DMS79 (cell line): ENCODE results near the gene STK32C.
"Not testable (repeated sequence)": the region's sequence is repeated elsewhere in the genome, so short reads cannot be mapped to it uniquely, and the experiment has no call there.

Source experiments
- DNase-seq: peaks from one replicate; lab custom pipeline; 2025; lab: John Stamatoyannopoulos, UW

Gene STK32C

GRCh38 chr10:132230557-132231210, 77.1 kb downstream of the STK32C start:
- no peak for DNase-seq

DNA sequence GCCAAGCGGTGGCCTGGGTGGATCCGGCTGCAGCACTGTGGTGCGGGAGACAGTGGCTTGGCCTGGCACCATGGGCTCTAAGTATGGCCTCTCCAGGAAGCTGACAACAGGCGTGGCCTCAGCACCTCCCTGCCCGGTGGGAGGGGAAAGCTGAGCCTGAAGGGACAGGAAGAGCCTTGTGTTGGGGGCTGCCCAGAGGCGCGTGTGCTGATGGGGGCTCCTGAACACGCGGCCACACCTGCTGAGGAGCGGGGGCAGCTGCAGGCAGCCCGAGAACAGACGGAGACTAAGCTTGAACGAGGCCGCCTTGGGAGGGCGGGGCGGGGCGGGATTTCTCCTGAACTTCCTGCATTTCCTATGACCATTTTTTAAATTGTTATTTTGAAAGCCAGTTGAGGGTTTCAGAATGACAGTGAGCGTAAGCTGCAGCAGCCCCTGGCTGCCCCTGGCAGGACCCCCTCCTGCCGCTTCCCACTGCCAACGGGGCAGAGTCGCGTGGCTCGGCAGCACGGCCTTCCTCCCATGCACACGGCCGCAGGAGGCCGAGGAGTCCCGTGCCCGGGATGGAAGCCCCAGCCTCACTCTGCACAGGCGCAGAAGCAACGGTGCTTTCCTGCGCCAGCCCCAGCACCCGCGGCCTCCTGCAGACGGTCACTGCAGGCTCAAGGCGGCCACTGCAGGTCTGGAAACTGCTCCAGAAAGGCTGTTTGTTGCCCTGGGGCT, 77.8 kb downstream of the STK32C start:
- DNase-seq: no peak

- DNase-seq: no peak
Observed at GRCh38 chr10:132229096-132229495, 78.7 kb downstream of the STK32C start.

DNA sequence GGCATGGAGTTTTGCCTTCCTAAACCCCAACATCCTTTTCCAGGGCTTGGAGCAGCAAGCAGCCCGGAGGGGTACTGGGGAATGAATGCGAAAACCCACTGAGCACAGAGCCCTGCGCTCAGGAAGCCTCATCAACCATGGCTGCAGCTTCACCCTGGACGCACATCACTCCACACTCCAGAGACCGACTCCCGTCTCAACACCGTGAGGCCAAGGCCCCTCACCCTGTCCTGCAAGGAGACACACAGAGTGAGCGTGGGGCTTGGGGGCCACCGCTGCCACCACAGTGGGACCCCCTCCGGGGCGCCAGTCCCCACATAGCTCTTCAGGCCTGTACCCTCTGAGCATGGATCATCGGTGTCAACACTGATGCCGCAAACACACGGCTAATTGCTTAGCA, 79.1 kb downstream of the STK32C start:
- DNase-seq: no peak

- no peak for DNase-seq
Observed at GRCh38 chr10:132227851-132228390, 79.8 kb downstream of the STK32C start.

GRCh38 chr10:132226586-132227405, 81.0 kb downstream of the STK32C start:
- DNase-seq: no peak

- no peak for DNase-seq
Observed at GRCh38 chr10:132225849-132226205, 81.9 kb downstream of the STK32C start.

DNA sequence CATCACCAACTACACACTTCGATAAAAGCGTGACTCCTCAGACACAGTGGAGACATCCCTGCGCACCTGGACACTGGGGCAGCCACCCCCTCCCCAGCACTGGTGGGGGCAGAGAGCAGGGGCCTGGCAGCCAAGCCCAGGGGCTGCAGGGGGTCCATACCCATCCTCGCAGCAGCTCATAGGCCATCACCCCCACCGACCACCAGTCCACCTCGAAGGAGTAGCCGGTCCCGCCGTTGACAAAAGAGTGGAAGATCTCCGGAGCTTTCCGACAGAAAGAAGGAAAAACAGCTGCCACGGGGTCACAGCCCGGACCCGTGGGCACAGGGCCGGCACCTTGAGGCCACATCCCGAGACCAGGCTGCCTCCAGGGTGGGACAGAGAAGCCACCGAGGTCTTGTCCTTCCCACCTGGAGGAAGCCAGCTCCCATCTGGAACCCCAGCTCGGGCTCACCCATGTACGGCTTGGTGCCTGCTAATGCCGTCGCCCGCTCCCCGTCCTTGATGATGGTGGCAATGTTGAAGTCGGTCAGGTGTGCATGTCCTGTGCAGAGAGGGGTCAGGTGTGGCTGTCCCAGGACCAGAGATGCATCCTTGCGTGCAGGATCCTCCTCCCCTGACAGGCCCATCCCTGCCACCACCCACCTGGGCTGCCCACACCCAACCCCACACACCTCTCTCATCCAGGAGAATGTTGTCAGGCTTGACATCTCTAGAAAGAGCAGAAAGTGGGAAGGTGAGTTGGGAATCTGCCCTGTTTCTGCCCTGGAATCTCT, 82.5 kb downstream of the STK32C start:
- DNase-seq: no peak

GRCh38 chr10:132224343-132225072, 83.2 kb downstream of the STK32C start:
- no peak for DNase-seq

DNA sequence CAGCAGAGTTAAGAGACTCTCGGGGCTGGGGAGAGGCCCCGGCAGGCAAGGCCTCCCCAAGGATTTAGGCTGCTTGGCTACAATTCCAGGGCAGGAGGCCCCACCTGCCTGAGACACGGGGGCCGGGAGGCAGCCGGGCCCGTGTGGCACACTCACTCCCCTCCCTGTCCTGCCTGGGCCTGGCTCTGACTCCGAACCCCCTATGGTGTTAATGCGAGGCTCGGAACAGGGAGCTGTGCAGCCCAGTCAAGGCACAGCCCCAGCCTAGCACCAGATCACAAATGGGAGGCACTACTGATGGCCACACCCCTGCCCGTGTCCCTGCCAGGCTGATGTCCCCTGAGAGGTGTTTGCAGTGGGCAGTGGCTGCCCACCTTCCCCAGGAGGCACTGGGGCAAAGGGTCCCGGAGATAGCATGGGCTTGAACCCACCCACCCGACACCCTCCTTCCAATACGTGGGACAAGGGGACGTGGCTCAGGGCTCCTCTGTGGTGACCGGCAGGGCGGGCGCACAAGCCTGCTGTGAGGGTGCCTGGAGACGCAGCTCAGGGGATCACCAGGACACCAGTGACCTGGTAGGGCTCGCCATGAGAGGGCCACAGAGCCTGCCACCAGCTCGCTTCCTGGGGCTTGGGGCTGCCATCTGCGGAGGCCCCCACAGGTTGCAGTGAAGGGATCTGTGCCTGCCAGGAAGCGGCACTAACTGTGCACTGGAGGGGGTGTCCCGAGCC, 84.0 kb downstream of the STK32C start:
- no peak for DNase-seq

GRCh38 chr10:132223156-132223590, 84.6 kb downstream of the STK32C start:
- no peak for DNase-seq

GRCh38 chr10:132222726-132223125, 85.0 kb downstream of the STK32C start:
- DNase-seq: no peak

- DNase-seq: not testable (repeated sequence)
Observed at GRCh38 chr10:132220996-132221395, 86.8 kb downstream of the STK32C start.

DNA sequence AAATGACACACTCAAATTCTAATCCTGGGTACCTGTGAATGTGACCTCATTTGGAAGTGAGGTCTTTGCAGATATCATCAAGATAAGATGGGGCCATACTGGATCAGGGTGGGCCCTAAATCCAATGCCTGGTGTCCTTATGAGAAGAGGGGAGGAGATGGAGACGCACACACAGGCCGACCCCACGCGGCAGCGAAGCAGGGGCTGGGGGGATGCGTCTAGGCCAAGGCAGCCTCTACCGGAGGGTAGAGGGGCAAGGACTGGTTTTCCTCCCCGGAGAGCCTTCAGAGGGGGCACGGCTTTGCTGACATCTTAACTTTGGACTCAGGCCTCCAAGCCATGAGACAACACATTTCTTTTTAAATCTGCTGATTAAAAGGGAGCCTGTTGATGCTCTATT, 87.7 kb downstream of the STK32C start:
- no peak for DNase-seq

- DNase-seq: no peak
Observed at GRCh38 chr10:132219486-132219885, 88.3 kb downstream of the STK32C start.

GRCh38 chr10:132216441-132216840, 91.3 kb downstream of the STK32C start:
- not testable (repeated sequence) for DNase-seq

DNA sequence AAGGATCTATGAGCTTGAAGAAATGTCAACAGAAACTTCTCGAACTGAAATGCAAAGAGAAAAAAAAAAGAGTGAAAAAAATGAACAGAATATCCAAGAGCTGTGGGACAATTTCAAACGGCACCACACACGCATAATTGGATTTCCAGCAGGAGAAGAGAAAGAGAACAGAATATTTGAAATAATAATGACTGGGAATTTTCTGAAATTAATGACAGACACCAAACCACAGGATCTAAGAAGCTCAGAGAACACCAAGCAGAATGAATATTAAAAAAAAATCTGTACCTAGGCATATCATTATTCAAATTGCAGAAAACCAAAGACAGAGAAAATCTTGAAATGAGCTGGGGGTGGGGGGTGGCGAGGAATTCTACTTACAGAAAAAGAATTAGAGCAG, 93.8 kb downstream of the STK32C start:
- DNase-seq: no peak

GRCh38 chr10:132212816-132213215, 94.9 kb downstream of the STK32C start:
- no peak for DNase-seq

- DNase-seq: no peak
Observed at GRCh38 chr10:132211246-132211645, 96.5 kb downstream of the STK32C start.

DNA sequence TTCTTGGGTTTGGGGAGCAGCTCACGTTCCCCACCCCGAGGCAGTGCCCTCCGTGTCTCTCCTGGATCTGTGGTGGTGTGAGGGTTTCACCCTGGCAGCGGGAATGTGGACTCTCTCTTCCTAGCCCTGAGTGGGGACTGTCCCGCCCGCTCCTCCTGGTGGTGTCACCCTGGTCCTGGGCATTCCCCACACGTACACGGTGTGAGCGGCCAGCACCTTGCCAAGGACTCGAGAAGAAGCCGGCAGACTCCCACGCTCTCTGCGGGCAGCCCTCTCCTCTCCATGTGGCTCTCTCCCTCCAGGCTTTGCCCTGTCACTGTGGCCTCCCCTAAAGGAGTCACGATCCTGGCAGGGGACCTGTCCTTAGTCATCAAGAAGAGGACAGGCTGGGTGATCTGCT, 97.0 kb downstream of the STK32C start:
- no peak for DNase-seq
